Measurements from ENCODE around the gene NAXE. TPM values are rescaled to one million over a fixed set of nuclear protein-coding genes. Genes with fewer than 3 reads are reported as not detected.
"Not testable (repeated sequence)": the region's sequence is repeated elsewhere in the genome, so short reads cannot be mapped to it uniquely, and the experiment has no call there.

The NAXE gene
- total and polyA plus RNA-seq, 9 donors, result 43.5 to 85.4 (median 65.4) TPM

DNA sequence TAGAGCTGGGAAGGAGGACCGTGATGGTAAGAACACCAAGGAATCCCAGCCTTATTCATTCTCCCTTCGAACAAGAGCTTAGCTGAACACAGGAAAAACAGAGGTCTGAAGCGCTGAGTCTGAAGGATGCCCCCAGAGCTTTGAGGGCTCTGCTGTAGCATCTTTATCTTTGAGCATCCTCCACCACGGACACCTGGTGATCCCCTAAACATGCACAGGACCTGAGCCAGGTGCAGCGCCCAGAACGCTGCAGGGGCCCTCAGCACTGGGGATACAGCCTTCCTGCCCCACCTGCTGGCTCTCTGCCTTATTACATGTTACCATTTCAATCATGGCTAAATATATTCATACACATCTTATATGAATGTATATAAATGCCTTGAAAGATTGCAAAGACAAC, 17.4 kb downstream of the NAXE start:
- H3K36me3 ChIP-seq, result no peaks in the 10 kb centered on the region
- H3K9me3 ChIP-seq, result no peaks in the 10 kb centered on the region
- no peak for DNase-seq
- no peak overlapping the region for H3K4me3 ChIP-seq
- H3K27ac ChIP-seq, result no peak overlapping the region
- H3K27me3 ChIP-seq, result no peaks in the 10 kb centered on the region
- H3K4me1 ChIP-seq (ENCODE audit: insufficient read depth), result no peaks in the 10 kb centered on the region
- TF ChIP-seq EP300 (IDR thresholded peaks at IDR 0.05), result no peak
- TF ChIP-seq POLR2A (IDR thresholded peaks at IDR 0.05), result no peak
- TF ChIP-seq CTCF (IDR thresholded peaks at IDR 0.05), result no peak
- intact Hi-C loops (cut with DNase I), result loop anchor here in 3 of 4 donors (5.0 to 10.0 kb wide), 3 partner anchors 124 to 224 kb away; no protein-coding TSS in a partner anchor
- WGBS, 3 donors, result 30 to 37% (median 34%) methylated on average over 6 of the region's 6 CpGs

DNA sequence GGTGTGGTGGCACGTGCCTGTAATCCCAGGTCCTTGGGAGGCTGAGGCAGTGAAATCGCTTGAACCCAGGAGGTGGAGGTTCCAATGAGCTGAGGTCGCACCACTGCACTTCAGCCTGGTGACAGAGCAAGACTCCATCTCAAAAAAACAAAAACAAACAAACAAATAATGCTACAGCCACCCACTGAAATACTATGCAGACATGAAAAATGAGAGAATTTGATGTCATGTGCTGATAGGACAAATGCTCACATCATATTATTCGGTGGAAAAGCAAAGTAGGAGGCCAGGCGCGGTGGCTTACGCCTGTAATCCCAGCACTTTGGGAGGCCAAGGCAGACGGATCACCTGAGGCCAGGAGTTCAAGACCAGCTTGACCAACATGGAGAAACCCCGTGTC, 18.5 kb downstream of the NAXE start:
- H3K36me3 ChIP-seq; H3K4me3 ChIP-seq; H3K4me1 ChIP-seq (ENCODE audit: insufficient read depth); DNase-seq; H3K9me3 ChIP-seq; H3K27ac ChIP-seq; H3K27me3 ChIP-seq: not testable (repeated sequence)
- intact Hi-C loops (cut with DNase I), result loop anchor here in 1 of 4 donors (10.0 kb wide), 1 partner anchor 255 kb away; no protein-coding TSS in a partner anchor
- 84 to 89% (median 89%) methylated on average over 9 of the region's 9 CpGs for WGBS, 3 donors

DNA sequence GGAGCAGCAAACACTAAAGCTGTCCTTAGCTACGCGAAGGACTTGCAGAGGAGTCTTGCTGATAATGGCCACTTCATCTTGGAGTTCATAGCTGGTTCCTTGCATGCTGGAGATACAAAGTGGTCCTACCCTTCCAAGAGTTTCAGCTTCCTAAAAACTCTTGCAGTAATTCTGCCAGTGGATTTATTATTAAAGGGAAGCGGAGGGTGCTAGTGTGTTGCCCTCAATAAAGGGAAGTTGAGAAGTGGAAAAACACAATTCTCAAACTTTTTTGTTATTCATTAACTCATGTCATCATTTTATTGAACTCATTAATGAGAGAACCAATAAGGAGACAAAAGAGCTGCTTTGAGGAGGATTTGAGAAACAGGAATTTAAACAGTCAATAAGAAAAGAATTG, 21.1 kb downstream of the NAXE start:
- H3K4me3 ChIP-seq, result no peak overlapping the region
- H3K9me3 ChIP-seq, result no peaks in the 10 kb centered on the region
- DNase-seq, result no peak
- H3K27ac ChIP-seq, result no peak overlapping the region
- H3K4me1 ChIP-seq (ENCODE audit: insufficient read depth), result no peaks in the 10 kb centered on the region
- TF ChIP-seq POLR2A (IDR thresholded peaks at IDR 0.05), result no peak
- TF ChIP-seq EP300 (IDR thresholded peaks at IDR 0.05), result no peak
- no peak for TF ChIP-seq CTCF (IDR thresholded peaks at IDR 0.05)
- 45 to 50% (median 50%) methylated on average over 3 of the region's 3 CpGs for WGBS, 3 donors
- no peaks in the 10 kb centered on the region for H3K36me3 ChIP-seq
- no peaks in the 10 kb centered on the region for H3K27me3 ChIP-seq
- intact Hi-C loops (cut with DNase I), result loop anchor here in 1 of 4 donors (10.0 kb wide), 1 partner anchor 258 kb away; no protein-coding TSS in a partner anchor

DNA sequence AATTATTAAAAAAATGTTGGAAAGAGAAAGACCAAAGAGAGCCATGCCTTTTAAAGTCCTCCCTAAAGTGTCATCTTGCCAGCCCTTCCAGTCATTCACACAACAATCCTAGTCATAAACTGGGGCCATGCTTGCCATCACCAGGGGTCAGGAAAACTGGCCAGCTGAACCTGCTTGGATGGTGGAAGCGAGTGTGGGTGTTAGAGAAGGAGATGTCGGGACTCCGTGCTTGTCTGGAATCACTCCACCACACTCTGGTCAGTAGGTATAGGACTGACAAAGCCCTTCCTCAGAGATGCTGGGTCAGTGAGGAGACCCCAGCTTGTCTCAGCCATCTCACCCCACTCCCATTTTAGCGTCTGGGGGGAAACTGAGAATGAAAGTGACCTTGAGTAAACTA, 24.4 kb downstream of the NAXE start:
- Histone ChIP-seq H3K9me3 (no peaks in the 10 kb centered on the region), H3K27ac (no peak overlapping the region), H3K36me3 (no peaks in the 10 kb centered on the region), H3K27me3 (no peaks in the 10 kb centered on the region), H3K4me1 (ENCODE audit: insufficient read depth) (no peaks in the 10 kb centered on the region), H3K4me3 (no peak overlapping the region)
- WGBS, 3 donors, result 8 to 13% (median 8%) methylated on average over 4 of the region's 4 CpGs
- intact Hi-C loops (cut with DNase I), result loop anchor here in 1 of 4 donors (10.0 kb wide), 1 partner anchor 261 kb away; no protein-coding TSS in a partner anchor
- no peak for TF ChIP-seq CTCF (IDR thresholded peaks at IDR 0.05)
- TF ChIP-seq POLR2A (IDR thresholded peaks at IDR 0.05), result no peak
- TF ChIP-seq EP300 (IDR thresholded peaks at IDR 0.05), result no peak
- DNase-seq, result no peak

DNA sequence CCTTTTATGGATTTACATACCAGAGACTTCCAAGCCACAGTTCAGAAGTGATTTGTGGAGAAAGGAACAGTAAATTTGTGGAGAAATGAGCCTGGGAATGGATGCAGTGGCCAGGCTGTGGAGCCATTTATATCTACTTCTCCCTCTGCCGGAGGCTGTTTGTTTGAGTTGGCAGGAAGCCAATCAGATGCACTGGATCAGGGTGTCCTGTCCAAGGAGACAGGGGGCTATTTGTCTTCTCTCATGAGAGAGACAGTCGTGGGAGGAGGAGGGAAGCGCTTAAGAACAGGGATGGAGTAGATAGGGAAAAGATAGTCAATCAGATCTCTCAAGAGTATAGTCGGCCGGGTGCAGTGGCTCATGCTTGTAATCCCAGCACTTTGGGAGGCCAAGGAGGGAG, 24.9 kb downstream of the NAXE start:
- intact Hi-C loops (cut with DNase I), result loop anchor here in 1 of 4 donors (10.0 kb wide), 1 partner anchor 262 kb away; no protein-coding TSS in a partner anchor
- Histone ChIP-seq H3K4me3 (no peak overlapping the region), H3K9me3 (no peaks in the 10 kb centered on the region), H3K36me3 (no peaks in the 10 kb centered on the region), H3K27ac (no peak overlapping the region), H3K27me3 (no peaks in the 10 kb centered on the region), H3K4me1 (ENCODE audit: insufficient read depth) (no peaks in the 10 kb centered on the region)
- TF ChIP-seq POLR2A (IDR thresholded peaks at IDR 0.05) (no peak), CTCF (IDR thresholded peaks at IDR 0.05) (no peak), EP300 (IDR thresholded peaks at IDR 0.05) (no peak)
- WGBS, 3 donors, result 1 to 4% (median 2%) methylated on average over 5 of the region's 5 CpGs
- no peak for DNase-seq
